ENCODE data around the gene ZNF75A.
"Not testable (repeated sequence)": the region's sequence is repeated elsewhere in the genome, so short reads cannot be mapped to it uniquely, and the experiment has no call there.

DNA sequence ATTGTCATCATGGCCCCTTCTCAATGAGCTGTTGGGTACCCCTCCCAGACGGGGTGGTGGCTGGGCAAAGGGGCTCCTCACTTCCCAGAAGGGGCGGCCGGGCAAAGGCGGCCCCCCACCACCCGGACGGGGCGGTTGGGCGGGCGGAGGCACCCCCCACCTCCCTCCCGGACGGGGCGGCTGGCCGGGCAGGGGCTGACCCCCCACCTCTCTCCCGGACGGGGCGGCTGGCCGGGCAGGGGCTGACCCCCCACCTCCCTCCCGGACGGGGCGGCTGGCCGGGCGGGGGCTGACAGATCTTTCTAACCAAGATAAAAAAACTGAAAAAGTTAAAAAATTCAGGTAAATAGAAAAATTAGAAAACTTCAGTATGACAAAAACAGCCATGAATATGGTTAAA, 34.0 kb upstream of the ZNF75A start:
- TF ChIP-seq, protein P1, sequence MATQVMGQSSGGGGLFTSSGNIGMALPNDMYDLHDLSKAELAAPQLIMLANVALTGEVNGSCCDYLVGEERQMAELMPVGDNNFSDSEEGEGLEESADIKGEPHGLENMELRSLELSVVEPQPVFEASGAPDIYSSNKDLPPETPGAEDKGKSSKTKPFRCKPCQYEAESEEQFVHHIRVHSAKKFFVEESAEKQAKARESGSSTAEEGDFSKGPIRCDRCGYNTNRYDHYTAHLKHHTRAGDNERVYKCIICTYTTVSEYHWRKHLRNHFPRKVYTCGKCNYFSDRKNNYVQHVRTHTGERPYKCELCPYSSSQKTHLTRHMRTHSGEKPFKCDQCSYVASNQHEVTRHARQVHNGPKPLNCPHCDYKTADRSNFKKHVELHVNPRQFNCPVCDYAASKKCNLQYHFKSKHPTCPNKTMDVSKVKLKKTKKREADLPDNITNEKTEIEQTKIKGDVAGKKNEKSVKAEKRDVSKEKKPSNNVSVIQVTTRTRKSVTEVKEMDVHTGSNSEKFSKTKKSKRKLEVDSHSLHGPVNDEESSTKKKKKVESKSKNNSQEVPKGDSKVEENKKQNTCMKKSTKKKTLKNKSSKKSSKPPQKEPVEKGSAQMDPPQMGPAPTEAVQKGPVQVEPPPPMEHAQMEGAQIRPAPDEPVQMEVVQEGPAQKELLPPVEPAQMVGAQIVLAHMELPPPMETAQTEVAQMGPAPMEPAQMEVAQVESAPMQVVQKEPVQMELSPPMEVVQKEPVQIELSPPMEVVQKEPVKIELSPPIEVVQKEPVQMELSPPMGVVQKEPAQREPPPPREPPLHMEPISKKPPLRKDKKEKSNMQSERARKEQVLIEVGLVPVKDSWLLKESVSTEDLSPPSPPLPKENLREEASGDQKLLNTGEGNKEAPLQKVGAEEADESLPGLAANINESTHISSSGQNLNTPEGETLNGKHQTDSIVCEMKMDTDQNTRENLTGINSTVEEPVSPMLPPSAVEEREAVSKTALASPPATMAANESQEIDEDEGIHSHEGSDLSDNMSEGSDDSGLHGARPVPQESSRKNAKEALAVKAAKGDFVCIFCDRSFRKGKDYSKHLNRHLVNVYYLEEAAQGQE (IDR thresholded peaks at IDR 0.05; ENCODE audit: borderline replicate concordance), result not testable (repeated sequence)
- TF ChIP-seq, protein P1 (CRISPR knock-in tag; IDR thresholded peaks at IDR 0.05; ENCODE audit: low read depth), result not testable (repeated sequence)
- not testable (repeated sequence) for TF ChIP-seq HDAC3 (IDR thresholded peaks at IDR 0.05; ENCODE audit: borderline replicate concordance, partially characterized antibody); IRF2 (CRISPR knock-in tag; IDR thresholded peaks at IDR 0.05)
